K562 (cell line): ENCODE results near the gene SPCS2. TPM values are rescaled to one million over a fixed set of nuclear protein-coding genes. Genes with fewer than 3 reads are reported as not detected.

ENCODE experiments used
- MAFF ChIP-seq: IDR thresholded peaks from 2 replicates; pipeline ENCODE4 v1.6.1; 2012; ENCODE audit warnings: low read length, improper control_type of control experiment
- SMAD1 ChIP-seq: fragments of 150-350 bp; IDR thresholded peaks from 2 replicates; pipeline ENCODE4 v1.6.1; 2014; ENCODE audit warnings: low read length, low read depth; ENCODE audit not compliant: partially characterized antibody
- SMARCB1 ChIP-seq: IDR thresholded peaks from 2 replicates; pipeline ENCODE4 v1.6.1; 2011; ENCODE audit warnings: improper control_type of control experiment, low read depth; ENCODE audit not compliant: insufficient read length
- U2AF1 ChIP-seq: fragments of 200-400 bp; formaldehyde crosslinking; optimal IDR thresholded peaks from 2 replicates; pipeline ENCODE3; 2017; ENCODE audit warnings: mild to moderate bottlenecking, low read depth, low read length, moderate library complexity
- polyA plus RNA-seq, 8 experiments: library from polyadenylated mRNA; depleted of rRNA in 4 of 8; stranded (reverse) in 5 of 8; unstranded in 3 of 8; fragments of >200 nt; fragmentation: Nextera tagmentation in 2 of 8; fragmentation: Illumina TruSeq in 1 of 8; extraction: Ambion mirVana in 2 of 8; extraction: Trizol in 1 of 8; gene quantifications; 2 replicates each; pipeline versions ENCODE4 v1.2.1 to v1.2.3, GENCODE V29; 2011 to 2014; ENCODE audit warnings: inconsistent platforms in 1 of 8, missing spikeins in 1 of 8
- total RNA-seq, 7 experiments: library from RNA; depleted of rRNA in 6 of 7; stranded (reverse); fragments of >200 nt in 6 of 7; fragmentation: Illumina TruSeq in 2 of 7; extraction: Trizol in 2 of 7; gene quantifications; 2 replicates each; pipeline versions ENCODE4 v1.2.1 to v1.2.3, GENCODE V29; 2011 to 2021; ENCODE audit warnings: low replicate concordance in 1 of 7
- TF ChIP-seq, protein P1 (sequence below): fragments of 250-450 bp; sonication (Bioruptor Pico); IDR thresholded peaks from 2 replicates; pipeline ENCODE4 v1.4.0; 2020; ENCODE audit warnings: mild to moderate bottlenecking, moderate library complexity
- TF ChIP-seq, protein P2 (sequence below): fragments of 450-650 bp; IDR thresholded peaks from 2 replicates; pipeline ENCODE4 v1.6.1; 2016; ENCODE audit warnings: low read depth, mild to moderate bottlenecking, moderate library complexity
- TF ChIP-seq, protein P3 (sequence below): fragments of 450-650 bp; IDR thresholded peaks from 2 replicates; pipeline ENCODE4 v1.6.1; 2016; ENCODE audit warnings: low read depth
- TF ChIP-seq, protein P4 (sequence below), 2 experiments: fragments of 450-650 bp; IDR thresholded peaks; 2 replicates each; pipeline ENCODE4 v1.6.1; 2018; ENCODE audit warnings: mild to moderate bottlenecking in 2 of 2, low read depth in 1 of 2; ENCODE audit not compliant: partially characterized antibody in 2 of 2

SPCS2 gene
- total and polyA plus RNA-seq, 9 of the 15 experiments (the other 6 are each of a cell fraction or from before 2014, with no cell fraction given), result 38.2 to 458 (median 193) TPM

DNA sequence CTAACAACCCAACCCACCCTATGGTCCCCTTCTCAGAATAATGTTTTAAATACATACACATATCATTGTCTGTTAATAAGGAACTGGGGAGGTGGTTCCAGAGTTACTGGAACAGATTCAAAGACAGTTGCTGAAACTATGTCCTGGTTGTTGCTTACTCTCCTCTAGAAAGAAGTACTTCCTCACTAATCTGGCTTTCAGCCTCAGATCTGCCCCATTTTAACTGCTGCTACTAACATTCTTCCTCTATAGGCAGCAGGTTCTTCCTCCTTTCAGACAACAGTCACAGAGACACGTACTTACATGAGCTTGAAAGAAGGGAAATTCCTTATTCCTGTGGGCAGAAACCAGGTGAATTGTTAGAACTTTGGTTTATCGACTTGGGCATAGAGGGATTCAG, 31.6 kb downstream of the SPCS2 start (continued):
- TF ChIP-seq, protein P1, sequence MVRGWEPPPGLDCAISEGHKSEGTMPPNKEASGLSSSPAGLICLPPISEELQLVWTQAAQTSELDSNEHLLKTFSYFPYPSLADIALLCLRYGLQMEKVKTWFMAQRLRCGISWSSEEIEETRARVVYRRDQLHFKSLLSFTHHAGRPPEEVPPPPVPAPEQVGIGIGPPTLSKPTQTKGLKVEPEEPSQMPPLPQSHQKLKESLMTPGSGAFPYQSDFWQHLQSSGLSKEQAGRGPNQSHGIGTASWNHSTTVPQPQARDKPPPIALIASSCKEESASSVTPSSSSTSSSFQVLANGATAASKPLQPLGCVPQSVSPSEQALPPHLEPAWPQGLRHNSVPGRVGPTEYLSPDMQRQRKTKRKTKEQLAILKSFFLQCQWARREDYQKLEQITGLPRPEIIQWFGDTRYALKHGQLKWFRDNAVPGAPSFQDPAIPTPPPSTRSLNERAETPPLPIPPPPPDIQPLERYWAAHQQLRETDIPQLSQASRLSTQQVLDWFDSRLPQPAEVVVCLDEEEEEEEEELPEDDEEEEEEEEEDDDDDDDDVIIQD (CRISPR knock-in tag), result no peak
- TF ChIP-seq SMARCB1, result no peak
- TF ChIP-seq, protein P2, sequence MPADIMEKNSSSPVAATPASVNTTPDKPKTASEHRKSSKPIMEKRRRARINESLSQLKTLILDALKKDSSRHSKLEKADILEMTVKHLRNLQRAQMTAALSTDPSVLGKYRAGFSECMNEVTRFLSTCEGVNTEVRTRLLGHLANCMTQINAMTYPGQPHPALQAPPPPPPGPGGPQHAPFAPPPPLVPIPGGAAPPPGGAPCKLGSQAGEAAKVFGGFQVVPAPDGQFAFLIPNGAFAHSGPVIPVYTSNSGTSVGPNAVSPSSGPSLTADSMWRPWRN, result no peak
- TF ChIP-seq, protein P3, sequence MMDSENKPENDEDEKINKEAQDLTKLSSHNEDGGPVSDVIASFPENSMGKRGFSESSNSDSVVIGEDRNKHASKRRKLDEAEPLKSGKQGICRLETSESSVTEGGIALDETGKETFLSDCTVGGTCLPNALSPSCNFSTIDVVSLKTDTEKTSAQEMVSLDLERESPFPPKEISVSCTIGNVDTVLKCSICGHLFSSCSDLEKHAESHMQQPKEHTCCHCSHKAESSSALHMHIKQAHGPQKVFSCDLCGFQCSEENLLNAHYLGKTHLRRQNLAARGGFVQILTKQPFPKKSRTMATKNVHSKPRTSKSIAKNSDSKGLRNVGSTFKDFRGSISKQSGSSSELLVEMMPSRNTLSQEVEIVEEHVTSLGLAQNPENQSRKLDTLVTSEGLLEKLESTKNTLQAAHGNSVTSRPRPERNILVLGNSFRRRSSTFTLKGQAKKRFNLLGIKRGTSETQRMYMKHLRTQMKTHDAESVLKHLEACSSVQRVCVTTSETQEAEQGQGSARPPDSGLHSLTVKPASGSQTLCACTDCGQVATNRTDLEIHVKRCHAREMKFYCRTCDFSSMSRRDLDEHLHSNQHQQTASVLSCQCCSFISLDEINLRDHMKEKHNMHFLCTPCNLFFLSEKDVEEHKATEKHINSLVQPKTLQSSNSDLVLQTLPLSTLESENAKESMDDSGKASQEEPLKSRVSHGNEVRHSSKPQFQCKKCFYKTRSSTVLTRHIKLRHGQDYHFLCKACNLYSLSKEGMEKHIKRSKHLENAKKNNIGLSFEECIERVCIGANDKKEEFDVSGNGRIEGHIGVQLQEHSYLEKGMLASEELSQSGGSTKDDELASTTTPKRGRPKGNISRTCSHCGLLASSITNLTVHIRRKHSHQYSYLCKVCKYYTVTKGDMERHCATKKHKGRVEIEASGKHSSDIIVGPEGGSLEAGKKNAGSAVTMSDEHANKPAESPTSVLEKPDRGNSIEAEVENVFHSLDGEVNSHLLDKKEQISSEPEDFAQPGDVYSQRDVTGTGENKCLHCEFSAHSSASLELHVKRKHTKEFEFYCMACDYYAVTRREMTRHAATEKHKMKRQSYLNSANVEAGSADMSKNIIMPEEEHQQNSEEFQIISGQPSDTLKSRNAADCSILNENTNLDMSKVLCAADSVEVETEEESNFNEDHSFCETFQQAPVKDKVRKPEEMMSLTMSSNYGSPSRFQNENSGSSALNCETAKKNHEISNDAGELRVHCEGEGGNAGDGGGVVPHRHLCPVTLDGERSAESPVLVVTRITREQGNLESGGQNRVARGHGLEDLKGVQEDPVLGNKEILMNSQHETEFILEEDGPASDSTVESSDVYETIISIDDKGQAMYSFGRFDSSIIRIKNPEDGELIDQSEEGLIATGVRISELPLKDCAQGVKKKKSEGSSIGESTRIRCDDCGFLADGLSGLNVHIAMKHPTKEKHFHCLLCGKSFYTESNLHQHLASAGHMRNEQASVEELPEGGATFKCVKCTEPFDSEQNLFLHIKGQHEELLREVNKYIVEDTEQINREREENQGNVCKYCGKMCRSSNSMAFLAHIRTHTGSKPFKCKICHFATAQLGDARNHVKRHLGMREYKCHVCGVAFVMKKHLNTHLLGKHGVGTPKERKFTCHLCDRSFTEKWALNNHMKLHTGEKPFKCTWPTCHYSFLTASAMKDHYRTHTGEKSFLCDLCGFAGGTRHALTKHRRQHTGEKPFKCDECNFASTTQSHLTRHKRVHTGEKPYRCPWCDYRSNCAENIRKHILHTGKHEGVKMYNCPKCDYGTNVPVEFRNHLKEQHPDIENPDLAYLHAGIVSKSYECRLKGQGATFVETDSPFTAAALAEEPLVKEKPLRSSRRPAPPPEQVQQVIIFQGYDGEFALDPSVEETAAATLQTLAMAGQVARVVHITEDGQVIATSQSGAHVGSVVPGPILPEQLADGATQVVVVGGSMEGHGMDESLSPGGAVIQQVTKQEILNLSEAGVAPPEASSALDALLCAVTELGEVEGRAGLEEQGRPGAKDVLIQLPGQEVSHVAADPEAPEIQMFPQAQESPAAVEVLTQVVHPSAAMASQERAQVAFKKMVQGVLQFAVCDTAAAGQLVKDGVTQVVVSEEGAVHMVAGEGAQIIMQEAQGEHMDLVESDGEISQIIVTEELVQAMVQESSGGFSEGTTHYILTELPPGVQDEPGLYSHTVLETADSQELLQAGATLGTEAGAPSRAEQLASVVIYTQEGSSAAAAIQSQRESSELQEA, result no peak
- TF ChIP-seq, protein P4, sequence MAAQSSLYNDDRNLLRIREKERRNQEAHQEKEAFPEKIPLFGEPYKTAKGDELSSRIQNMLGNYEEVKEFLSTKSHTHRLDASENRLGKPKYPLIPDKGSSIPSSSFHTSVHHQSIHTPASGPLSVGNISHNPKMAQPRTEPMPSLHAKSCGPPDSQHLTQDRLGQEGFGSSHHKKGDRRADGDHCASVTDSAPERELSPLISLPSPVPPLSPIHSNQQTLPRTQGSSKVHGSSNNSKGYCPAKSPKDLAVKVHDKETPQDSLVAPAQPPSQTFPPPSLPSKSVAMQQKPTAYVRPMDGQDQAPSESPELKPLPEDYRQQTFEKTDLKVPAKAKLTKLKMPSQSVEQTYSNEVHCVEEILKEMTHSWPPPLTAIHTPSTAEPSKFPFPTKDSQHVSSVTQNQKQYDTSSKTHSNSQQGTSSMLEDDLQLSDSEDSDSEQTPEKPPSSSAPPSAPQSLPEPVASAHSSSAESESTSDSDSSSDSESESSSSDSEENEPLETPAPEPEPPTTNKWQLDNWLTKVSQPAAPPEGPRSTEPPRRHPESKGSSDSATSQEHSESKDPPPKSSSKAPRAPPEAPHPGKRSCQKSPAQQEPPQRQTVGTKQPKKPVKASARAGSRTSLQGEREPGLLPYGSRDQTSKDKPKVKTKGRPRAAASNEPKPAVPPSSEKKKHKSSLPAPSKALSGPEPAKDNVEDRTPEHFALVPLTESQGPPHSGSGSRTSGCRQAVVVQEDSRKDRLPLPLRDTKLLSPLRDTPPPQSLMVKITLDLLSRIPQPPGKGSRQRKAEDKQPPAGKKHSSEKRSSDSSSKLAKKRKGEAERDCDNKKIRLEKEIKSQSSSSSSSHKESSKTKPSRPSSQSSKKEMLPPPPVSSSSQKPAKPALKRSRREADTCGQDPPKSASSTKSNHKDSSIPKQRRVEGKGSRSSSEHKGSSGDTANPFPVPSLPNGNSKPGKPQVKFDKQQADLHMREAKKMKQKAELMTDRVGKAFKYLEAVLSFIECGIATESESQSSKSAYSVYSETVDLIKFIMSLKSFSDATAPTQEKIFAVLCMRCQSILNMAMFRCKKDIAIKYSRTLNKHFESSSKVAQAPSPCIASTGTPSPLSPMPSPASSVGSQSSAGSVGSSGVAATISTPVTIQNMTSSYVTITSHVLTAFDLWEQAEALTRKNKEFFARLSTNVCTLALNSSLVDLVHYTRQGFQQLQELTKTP (IDR thresholded peaks at IDR 0.05; ENCODE audit: low read depth in 1 of 2, partially characterized antibody in 2 of 2), result no peak
- TF ChIP-seq U2AF1, result no peak
- TF ChIP-seq SMAD1, result no peak
- no peak for TF ChIP-seq MAFF
